GM18951 (cell line): Measurements from ENCODE around the gene MUS81.
A peak's percentile ranks its signal among the peaks of the same experiment; 100 is the strongest.

Experiments used
- POLR2A ChIP-seq: IDR thresholded peaks from 4 replicates; pipeline ENCODE4 v1.6.1; 2011; ENCODE audit warnings: mild to moderate bottlenecking; ENCODE audit not compliant: insufficient read length, insufficient read depth; ENCODE audit errors: extremely low read depth
- in situ Hi-C: fragments of 300-500 bp; cut with MboI; formaldehyde crosslinking; loops from one replicate; pipeline ENCODE4 v1.12.0; 2022; ENCODE audit warnings: low sequenced_read_pairs, mixed read lengths, inconsistent platforms; ENCODE audit not compliant: unreplicated experiment

Gene MUS81

GRCh38 chr11:65859095-65859811 lies 980 bp upstream of the MUS81 start:
- TF ChIP-seq POLR2A, result peak; percentile 96
- in situ Hi-C loops, result no loop called here

GRCh38 chr11:65859812-65860277 lies 388 bp upstream of the MUS81 start:
- in situ Hi-C loops, result no loop called here
- TF ChIP-seq POLR2A, result no peak

- in situ Hi-C loops, result no loop called here
- TF ChIP-seq POLR2A, result no peak
These were observed 902 bp downstream of the MUS81 start for GRCh38 chr11:65861165-65861505.

GRCh38 chr11:65861533-65862183 lies 1.4 kb downstream of the MUS81 start:
- in situ Hi-C loops, result no loop called here
- no peak for TF ChIP-seq POLR2A

DNA sequence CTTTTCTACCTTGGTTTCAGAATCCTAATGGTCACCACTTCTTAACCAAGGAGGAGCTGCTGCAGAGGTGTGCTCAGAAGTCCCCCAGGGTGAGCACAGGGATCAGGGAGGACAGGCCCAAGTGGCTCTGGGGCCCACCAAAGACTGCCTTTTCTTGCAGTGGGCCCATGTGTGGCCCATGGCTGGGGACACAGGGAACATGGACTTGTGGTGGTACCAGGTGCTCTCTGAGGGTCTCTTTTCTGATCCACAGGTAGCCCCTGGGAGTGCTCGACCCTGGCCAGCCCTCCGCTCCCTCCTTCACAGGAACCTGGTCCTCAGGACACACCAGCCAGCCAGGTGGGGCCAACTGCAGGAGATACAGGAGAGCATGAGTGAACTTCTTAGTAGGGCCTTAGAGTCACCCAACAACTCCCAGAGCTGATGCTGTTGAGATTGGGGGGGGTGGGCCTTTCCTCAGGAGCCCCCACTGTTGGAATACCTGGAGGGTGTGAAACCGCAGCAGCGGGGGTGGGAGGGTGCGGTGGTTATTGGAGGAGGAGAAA lies 2.0 kb downstream of the MUS81 start:
- in situ Hi-C loops, result no loop called here

DNA sequence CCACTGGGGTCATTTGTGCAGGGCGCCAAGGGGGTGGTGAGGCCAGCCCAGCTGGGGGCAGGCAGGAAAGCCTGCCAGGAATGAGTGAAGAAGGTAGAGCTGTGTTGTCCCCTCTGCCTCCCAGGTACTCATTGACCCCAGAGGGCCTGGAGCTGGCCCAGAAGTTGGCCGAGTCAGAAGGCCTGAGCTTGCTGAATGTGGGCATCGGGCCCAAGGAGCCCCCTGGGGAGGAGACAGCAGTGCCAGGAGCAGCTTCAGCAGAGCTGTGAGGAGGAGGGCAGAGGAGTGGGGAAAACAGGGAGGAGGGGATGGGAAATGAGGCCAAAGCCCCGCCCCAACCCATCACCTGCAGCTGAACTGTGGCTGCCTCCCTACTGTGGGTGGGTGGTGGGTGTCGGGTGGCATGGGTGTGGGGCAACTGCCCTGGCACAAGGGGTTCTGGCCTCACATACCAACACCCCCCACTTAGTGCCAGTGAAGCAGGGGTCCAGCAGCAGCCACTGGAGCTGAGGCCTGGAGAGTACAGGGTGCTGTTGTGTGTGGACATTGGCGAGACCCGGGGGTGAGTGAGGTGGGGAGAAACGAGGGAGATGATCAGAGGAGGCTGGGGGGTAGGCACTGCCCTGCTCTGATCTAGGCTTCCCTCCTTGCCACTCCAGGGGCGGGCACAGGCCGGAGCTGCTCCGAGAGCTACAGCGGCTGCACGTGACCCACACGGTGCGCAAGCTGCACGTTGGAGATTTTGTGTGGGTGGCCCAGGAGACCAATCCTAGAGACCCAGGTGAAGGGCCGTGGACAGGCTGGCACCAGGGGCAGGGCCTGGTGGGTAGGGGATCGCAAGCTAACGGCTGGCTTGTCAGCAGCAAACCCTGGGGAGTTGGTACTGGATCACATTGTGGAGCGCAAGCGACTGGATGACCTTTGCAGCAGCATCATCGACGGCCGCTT lies 3.0 kb downstream of the MUS81 start:
- in situ Hi-C loops, result no loop called here
- no peak for TF ChIP-seq POLR2A

More for the DNA sequence above, 2.0 kb downstream of the MUS81 start:
- TF ChIP-seq POLR2A, result no peak

GRCh38 chr11:65863889-65864705 lies 3.9 kb downstream of the MUS81 start:
- in situ Hi-C loops, result no loop called here
- TF ChIP-seq POLR2A, result no peak

- in situ Hi-C loops, result no loop called here
- no peak for TF ChIP-seq POLR2A
These were observed 4.7 kb downstream of the MUS81 start for GRCh38 chr11:65864706-65865471.

- no peak for TF ChIP-seq POLR2A
- in situ Hi-C loops, result no loop called here
These were observed 5.4 kb downstream of the MUS81 start for GRCh38 chr11:65865550-65866172.

DNA sequence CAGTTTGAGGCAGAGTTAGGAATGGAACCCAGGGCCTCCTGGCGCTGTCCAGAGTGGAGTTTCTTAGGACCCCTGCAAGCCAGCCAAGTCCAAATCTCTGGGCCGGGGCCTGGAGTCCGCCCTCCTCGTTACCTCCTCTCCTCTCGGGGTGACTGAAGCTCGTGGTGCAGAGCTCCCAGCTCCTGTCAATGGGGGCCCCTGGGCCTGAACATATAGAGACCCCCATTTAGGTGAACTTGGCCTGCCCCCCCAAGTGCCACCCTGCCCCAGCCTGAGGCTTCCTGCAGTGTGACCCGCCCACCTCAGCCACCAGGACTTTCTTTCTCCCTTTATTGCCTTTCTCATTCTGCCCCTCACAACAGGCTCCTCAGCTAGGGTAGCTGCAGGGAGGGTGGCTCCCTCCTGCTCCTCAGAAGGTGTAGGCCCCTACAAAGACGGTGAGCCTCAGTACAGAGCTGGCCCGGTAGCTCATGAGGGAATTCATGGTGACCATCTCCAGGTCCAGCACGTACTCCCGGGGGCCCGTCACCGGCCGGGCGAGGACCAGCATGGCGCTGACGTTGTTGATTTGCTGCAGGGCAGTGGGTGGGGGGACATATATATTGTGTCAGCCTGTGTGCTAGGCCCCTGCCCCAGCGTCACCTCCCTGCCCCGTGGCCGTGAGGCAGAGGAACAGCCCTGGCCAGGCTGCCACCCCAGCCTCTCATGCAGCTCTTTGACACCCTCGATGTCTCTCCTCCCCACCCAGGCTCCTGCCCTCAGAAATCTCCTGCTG lies 6.5 kb downstream of the MUS81 start:
- in situ Hi-C loops, result no loop called here
- TF ChIP-seq POLR2A, result no peak
